Fibroblast of gingiva (primary cell): ENCODE data around the gene TMEM117.
"Not testable (repeated sequence)": the region's sequence is repeated elsewhere in the genome, so short reads cannot be mapped to it uniquely, and the experiment has no call there.

Source experiments
- DNase-seq: peaks from one replicate; pipeline ENCODE4 v3.0.0-alpha.2; 2011; ENCODE audit warnings: low read depth

TMEM117 gene

GRCh38 chr12:44100264-44100663 lies 264.4 kb downstream of the TMEM117 start:
- DNase-seq, result no peak

- DNase-seq, result no peak
Observed at GRCh38 chr12:44101475-44101874, 265.6 kb downstream of the TMEM117 start.

- no peak for DNase-seq
Observed at GRCh38 chr12:44114906-44115305, 279.0 kb downstream of the TMEM117 start.

GRCh38 chr12:44117337-44117736 lies 281.5 kb downstream of the TMEM117 start:
- no peak for DNase-seq

GRCh38 chr12:44118946-44119345 lies 283.1 kb downstream of the TMEM117 start:
- DNase-seq, result no peak

GRCh38 chr12:44126806-44127205 lies 290.9 kb downstream of the TMEM117 start:
- DNase-seq, result no peak

- DNase-seq, result no peak
Observed at GRCh38 chr12:44127966-44128710, 292.3 kb downstream of the TMEM117 start.

- no peak for DNase-seq
Observed at GRCh38 chr12:44143175-44143574, 307.3 kb downstream of the TMEM117 start.

- DNase-seq, result no peak
Observed at GRCh38 chr12:44148936-44149335, 313.1 kb downstream of the TMEM117 start.

- DNase-seq, result peak; percentile 33
Observed at GRCh38 chr12:44154128-44154527, 318.2 kb downstream of the TMEM117 start.

GRCh38 chr12:44155358-44155757 lies 319.5 kb downstream of the TMEM117 start:
- no peak for DNase-seq

GRCh38 chr12:44157359-44157758 lies 321.5 kb downstream of the TMEM117 start:
- DNase-seq, result no peak

GRCh38 chr12:44158746-44159145 lies 322.9 kb downstream of the TMEM117 start:
- no peak for DNase-seq

- DNase-seq, result no peak
Observed at GRCh38 chr12:44159216-44159615, 323.3 kb downstream of the TMEM117 start.

- no peak for DNase-seq
Observed at GRCh38 chr12:44159862-44160261, 324.0 kb downstream of the TMEM117 start.

- no peak for DNase-seq
Observed at GRCh38 chr12:44162961-44163360, 327.1 kb downstream of the TMEM117 start.

GRCh38 chr12:44174053-44174452 lies 338.2 kb downstream of the TMEM117 start:
- no peak for DNase-seq

- DNase-seq, result no peak
Observed at GRCh38 chr12:44184499-44185206, 348.8 kb downstream of the TMEM117 start.

- DNase-seq, result no peak
Observed at GRCh38 chr12:44193281-44193680, 357.4 kb downstream of the TMEM117 start.

GRCh38 chr12:44195719-44196118 lies 359.8 kb downstream of the TMEM117 start:
- DNase-seq, result not testable (repeated sequence)

GRCh38 chr12:44206045-44206444 lies 370.2 kb downstream of the TMEM117 start:
- DNase-seq, result no peak

GRCh38 chr12:44217146-44217883 lies 381.4 kb downstream of the TMEM117 start:
- no peak for DNase-seq

- DNase-seq, result no peak
Observed at GRCh38 chr12:44223736-44224135, 387.9 kb downstream of the TMEM117 start.
